HepG2 (cell line): Measurements from ENCODE around the gene WTAP. TPM values are rescaled to one million over a fixed set of nuclear protein-coding genes. Genes with fewer than 3 reads are reported as not detected.

Experiments
- ARID3A ChIP-seq: IDR thresholded peaks from 2 replicates; pipeline ENCODE4 v1.6.1; 2012; ENCODE audit warnings: low read depth, low read length, improper control_type of control experiment
- CC2D1A ChIP-seq: sonication (generic); formaldehyde crosslinking; IDR thresholded peaks from 2 replicates; pipeline ENCODE4 v1.8.1; 2023; ENCODE audit warnings: mild to moderate bottlenecking, missing genetic modification reagents
- HINFP ChIP-seq: sonication (generic); formaldehyde crosslinking; IDR thresholded peaks from 2 replicates; pipeline ENCODE4 v1.4.0; 2020; ENCODE audit warnings: low read depth, mild to moderate bottlenecking, missing genetic modification reagents
- HNRNPL ChIP-seq: fragments of 200-400 bp; formaldehyde crosslinking; IDR thresholded peaks from 2 replicates; pipeline ENCODE4 v1.6.1; 2017; ENCODE audit warnings: mild to moderate bottlenecking, low read depth, low read length
- KLF13 ChIP-seq: sonication (generic); formaldehyde crosslinking; IDR thresholded peaks from 2 replicates; pipeline ENCODE4 v1.4.0; 2020; ENCODE audit warnings: mild to moderate bottlenecking, missing genetic modification reagents
- MED1 ChIP-seq: sonication (generic); formaldehyde crosslinking; IDR thresholded peaks from 2 replicates; pipeline ENCODE4 v1.4.0; 2020; ENCODE audit warnings: missing genetic modification reagents
- MED13 ChIP-seq: sonication (generic); formaldehyde crosslinking; IDR thresholded peaks from 2 replicates; pipeline ENCODE4 v1.5.0; 2020; ENCODE audit warnings: missing genetic modification reagents
- NR2F2 ChIP-seq: IDR thresholded peaks from 2 replicates; pipeline ENCODE4 v1.6.1; 2012; ENCODE audit warnings: low read depth, inconsistent platforms, borderline replicate concordance
- PATZ1 ChIP-seq: sonication (generic); formaldehyde crosslinking; IDR thresholded peaks from 2 replicates; pipeline ENCODE4 v1.4.0; 2020; ENCODE audit warnings: missing genetic modification reagents
- SRY ChIP-seq: sonication (generic); formaldehyde crosslinking; IDR thresholded peaks from 2 replicates; pipeline ENCODE4 v1.8.0; 2022; ENCODE audit warnings: mild to moderate bottlenecking, missing genetic modification reagents
- TERF1 ChIP-seq: sonication (generic); formaldehyde crosslinking; IDR thresholded peaks from 2 replicates; pipeline ENCODE4 v1.8.0; 2022; ENCODE audit warnings: mild to moderate bottlenecking, missing genetic modification reagents, moderate library complexity
- ZBTB21 ChIP-seq: sonication (generic); formaldehyde crosslinking; IDR thresholded peaks from 2 replicates; pipeline ENCODE4 v1.4.0; 2020; ENCODE audit warnings: missing genetic modification reagents
- ZBTB33 ChIP-seq: sonication (generic); formaldehyde crosslinking; IDR thresholded peaks from 2 replicates; pipeline ENCODE4 v1.4.0; 2020; ENCODE audit warnings: missing genetic modification reagents
- ZBTB39 ChIP-seq: sonication (generic); formaldehyde crosslinking; IDR thresholded peaks from 2 replicates; pipeline ENCODE4 v1.5.0; 2020; ENCODE audit warnings: missing genetic modification reagents
- ZFP36L1 ChIP-seq: sonication (generic); formaldehyde crosslinking; IDR thresholded peaks from 2 replicates; pipeline ENCODE4 v1.8.0; 2022; ENCODE audit warnings: mild to moderate bottlenecking, missing genetic modification reagents, moderate library complexity
- ZMYM3 ChIP-seq: sonication (generic); formaldehyde crosslinking; IDR thresholded peaks from 2 replicates; pipeline ENCODE4 v1.5.1; 2020; ENCODE audit warnings: mild to moderate bottlenecking, missing genetic modification reagents
- ZNF205 ChIP-seq: IDR thresholded peaks from 2 replicates; pipeline ENCODE4 v1.6.1; 2018; ENCODE audit warnings: missing biosample characterization, missing genetic modification reagents
- ZNF33B ChIP-seq: sonication (generic); formaldehyde crosslinking; IDR thresholded peaks from 2 replicates; pipeline ENCODE4 v1.5.1; 2020; ENCODE audit warnings: mild to moderate bottlenecking, missing genetic modification reagents
- polyA plus RNA-seq, 8 experiments: library from polyadenylated mRNA; depleted of rRNA in 3 of 8; stranded (reverse) in 7 of 8; unstranded in 1 of 8; fragments of >200 nt; fragmentation: Illumina TruSeq in 4 of 8; extraction: Trizol in 4 of 8; gene quantifications; 2 replicates each; pipeline versions ENCODE4 v1.2.1 to v1.2.3, GENCODE V29; 2011 to 2016; ENCODE audit warnings: low read depth in 4 of 8, missing spikeins in 1 of 8, mixed read lengths in 1 of 8; ENCODE audit not compliant: insufficient read depth in 1 of 8
- total RNA-seq, 5 experiments: library from RNA; depleted of rRNA; stranded (reverse); fragments of >200 nt; fragmentation: Illumina TruSeq; extraction: Trizol; gene quantifications; 2 replicates each; pipeline ENCODE4 v1.2.3, GENCODE V29; 2016; ENCODE audit warnings: low read depth in 1 of 5

Gene WTAP
- total and polyA plus RNA-seq, 2 of the 13 experiments (the other 11 are each of a cell fraction or from before 2014, with no cell fraction given), result 31.6 to 167 TPM

GRCh38 chr6:159762681-159763293, 35.5 kb downstream of the WTAP start (continued):
- TF ChIP-seq HINFP (CRISPR knock-in tag), result 0 out of 2 replicates have a peak, but pooled peaks have one; percentile 22
- TF ChIP-seq ZBTB21, result no peak
- peak; percentile 94 for TF ChIP-seq KLF13 (CRISPR knock-in tag)
- no peak; the same call in 1 of the 2 replicates for TF ChIP-seq PATZ1
- TF ChIP-seq MED13 (CRISPR knock-in tag), result 0 out of 2 replicates have a peak, but pooled peaks have one; percentile 38
- TF ChIP-seq HNRNPL, result peak; percentile 76; the same call in 1 of the 2 replicates
- TF ChIP-seq ARID3A, result no peak
- peak; percentile 52; the same call in 1 of the 2 replicates for TF ChIP-seq ZBTB39
- 0 out of 2 replicates have a peak, but pooled peaks have one; percentile 27 for TF ChIP-seq TERF1 (CRISPR knock-in tag)
- TF ChIP-seq ZNF33B (CRISPR knock-in tag), result peak; percentile 56; the same call in 1 of the 2 replicates
- TF ChIP-seq ZNF205, result peak; percentile 97
- TF ChIP-seq MED1 (CRISPR knock-in tag), result peak; percentile 61; the same call in 1 of the 2 replicates
- peak; percentile 83 for TF ChIP-seq SRY (CRISPR knock-in tag)
- TF ChIP-seq CC2D1A (CRISPR knock-in tag), result peak; percentile 67; the same call in 1 of the 2 replicates
- TF ChIP-seq ZBTB33, result peak; percentile 69; the same call in 1 of the 2 replicates
- 0 out of 2 replicates have a peak, but pooled peaks have one; percentile 3 for TF ChIP-seq ZMYM3 (CRISPR knock-in tag)
- peak; percentile 71; the same call in 1 of the 2 replicates for TF ChIP-seq NR2F2
- TF ChIP-seq ZFP36L1 (CRISPR knock-in tag), result peak; percentile 78; the same call in 1 of the 2 replicates
